ENCODE data around the gene FOXJ1. TPM values are rescaled to one million over a fixed set of nuclear protein-coding genes. Genes with fewer than 3 reads are reported as not detected.

Gene FOXJ1
- total and polyA plus RNA-seq, 2 of the 8 experiments (the other 6 are each of a cell fraction or from before 2014, with no cell fraction given), result 4.7 to 5.4 TPM

DNA sequence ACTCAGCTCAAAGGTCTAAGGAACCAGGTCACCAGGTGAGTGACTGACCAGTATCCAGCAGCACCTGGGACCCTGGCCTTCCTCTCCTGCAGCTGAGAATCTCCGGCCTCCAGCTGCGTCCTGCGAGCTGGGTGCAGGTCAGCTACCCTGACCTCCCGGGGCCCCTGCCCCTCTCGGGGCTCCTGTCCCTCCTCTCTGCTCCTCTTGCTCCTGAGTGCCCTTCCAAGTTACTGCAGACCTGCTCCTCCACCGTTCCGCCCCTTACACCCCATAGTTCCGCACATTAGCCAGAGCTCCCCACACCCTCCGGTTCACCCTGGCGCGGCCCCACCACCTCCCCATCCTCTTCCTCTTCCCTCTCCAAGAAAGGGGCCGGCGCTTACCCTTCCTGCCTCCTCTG is 10.6 kb downstream of the FOXJ1 start (continued):
- TF ChIP-seq RNF2 (IDR thresholded peaks at IDR 0.05; ENCODE audit: borderline replicate concordance, low read depth, low read length, missing control alignments, poor library complexity, severe bottlenecking) (no peak), CBX8 (IDR thresholded peaks at IDR 0.05; ENCODE audit: borderline replicate concordance, low read depth, low read length) (no peak), CBX5 (IDR thresholded peaks at IDR 0.05; ENCODE audit: low read depth, low read length) (no peak), TCF12 (IDR thresholded peaks at IDR 0.05; ENCODE audit: low read depth, low read length) (no peak), BRCA1 (IDR thresholded peaks at IDR 0.05; ENCODE audit: low read depth, low read length) (no peak)
- TF ChIP-seq, protein P1, sequence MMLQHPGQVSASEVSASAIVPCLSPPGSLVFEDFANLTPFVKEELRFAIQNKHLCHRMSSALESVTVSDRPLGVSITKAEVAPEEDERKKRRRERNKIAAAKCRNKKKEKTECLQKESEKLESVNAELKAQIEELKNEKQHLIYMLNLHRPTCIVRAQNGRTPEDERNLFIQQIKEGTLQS (IDR thresholded peaks at IDR 0.05; ENCODE audit: insufficient read depth, low read depth, low read length), result no peak

Measured in H1 (cell line).